ENCODE results near the gene MAP2K5.

Gene MAP2K5

GRCh38 chr15:67548862-67549651, 6.6 kb downstream of the MAP2K5 start:
- no peak for TF ChIP-seq CTCF (IDR thresholded peaks at IDR 0.05; ENCODE audit: low read length, missing control alignments)
- H3K4me3 ChIP-seq (replicated peaks; ENCODE audit: low read depth, low read length) = no peak overlapping the region
- DNase-seq (ENCODE audit: low read depth) = no peak

DNA sequence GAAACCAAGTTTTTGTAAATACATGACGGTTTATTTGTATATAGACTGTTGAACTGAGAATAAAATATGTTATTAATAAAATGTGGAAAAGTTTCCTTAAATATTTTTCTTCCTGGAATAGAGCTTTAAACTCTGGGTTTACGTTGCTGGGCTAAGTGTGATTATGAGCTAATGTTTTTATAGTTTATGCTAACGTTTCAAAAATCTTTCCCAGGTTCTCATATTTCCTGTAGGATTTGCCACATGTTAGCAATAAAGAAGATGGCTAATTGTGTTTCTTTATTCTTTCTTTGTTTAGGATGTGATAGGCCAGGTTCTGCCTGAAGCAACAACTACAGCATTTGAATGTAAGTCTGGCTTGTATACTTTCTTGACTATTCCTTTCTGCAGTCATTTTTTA, 7.2 kb downstream of the MAP2K5 start:
- no peak for TF ChIP-seq CTCF (IDR thresholded peaks at IDR 0.05; ENCODE audit: low read length, missing control alignments)
- no peak for DNase-seq (ENCODE audit: low read depth)
- no peak overlapping the region for H3K4me3 ChIP-seq (replicated peaks; ENCODE audit: low read depth, low read length)

- peak; percentile 17 for DNase-seq (ENCODE audit: low read depth)
- no peak for TF ChIP-seq CTCF (IDR thresholded peaks at IDR 0.05; ENCODE audit: low read length, missing control alignments)
- no peak overlapping the region for H3K4me3 ChIP-seq (replicated peaks; ENCODE audit: low read depth, low read length)
Measured at GRCh38 chr15:67550522-67550921, 8.0 kb downstream of the MAP2K5 start.

GRCh38 chr15:67551207-67551743, 8.8 kb downstream of the MAP2K5 start:
- DNase-seq (ENCODE audit: low read depth) = no peak
- no peak overlapping the region for H3K4me3 ChIP-seq (replicated peaks; ENCODE audit: low read depth, low read length)
- TF ChIP-seq CTCF (IDR thresholded peaks at IDR 0.05; ENCODE audit: low read length, missing control alignments) = no peak

- DNase-seq (ENCODE audit: low read depth) = no peak
Measured at GRCh38 chr15:67554580-67554979, 12.1 kb downstream of the MAP2K5 start.

GRCh38 chr15:67556976-67557570, 14.6 kb downstream of the MAP2K5 start:
- DNase-seq (ENCODE audit: low read depth) = no peak
- no peak overlapping the region for H3K4me3 ChIP-seq (replicated peaks; ENCODE audit: low read depth, low read length)
- no peak for TF ChIP-seq CTCF (IDR thresholded peaks at IDR 0.05; ENCODE audit: low read length, missing control alignments)

More at GRCh38 chr15:67554580-67554979, 12.1 kb downstream of the MAP2K5 start:
- H3K4me3 ChIP-seq (replicated peaks; ENCODE audit: low read depth, low read length) = no peak overlapping the region
- no peak for TF ChIP-seq CTCF (IDR thresholded peaks at IDR 0.05; ENCODE audit: low read length, missing control alignments)
